ENCODE results near the gene DNER. TPM values are rescaled to one million over a fixed set of nuclear protein-coding genes. Genes with fewer than 3 reads are reported as not detected.
"Not testable (repeated sequence)": the region's sequence is repeated elsewhere in the genome, so short reads cannot be mapped to it uniquely, and the experiment has no call there.

The DNER gene
- total and polyA plus RNA-seq, 7 donors: 0.10 to 0.87 (median 0.35) TPM; not detected in 1

DNA sequence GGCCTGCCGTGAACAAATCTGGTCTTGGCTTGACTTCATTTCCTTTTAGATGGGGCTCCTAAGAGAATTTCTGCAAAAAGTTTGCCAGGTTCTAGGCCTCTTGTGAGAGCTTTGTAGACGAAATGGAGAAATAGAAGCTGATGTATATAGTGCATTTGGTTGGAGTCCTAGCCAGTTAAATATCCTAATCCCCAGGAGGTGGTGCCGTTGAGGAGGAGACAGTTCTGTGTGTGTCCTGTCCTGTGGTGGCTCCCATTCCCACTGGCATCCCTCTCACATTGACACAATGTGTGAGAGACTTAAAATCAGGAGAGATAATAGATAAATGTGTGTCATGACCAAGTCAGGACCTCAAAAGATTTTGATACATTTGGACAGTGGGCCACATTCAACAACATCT is 34.6 kb upstream of the DNER start:
- no peak for ATAC-seq
- DNase-seq: no peak
- TF ChIP-seq, protein P1, sequence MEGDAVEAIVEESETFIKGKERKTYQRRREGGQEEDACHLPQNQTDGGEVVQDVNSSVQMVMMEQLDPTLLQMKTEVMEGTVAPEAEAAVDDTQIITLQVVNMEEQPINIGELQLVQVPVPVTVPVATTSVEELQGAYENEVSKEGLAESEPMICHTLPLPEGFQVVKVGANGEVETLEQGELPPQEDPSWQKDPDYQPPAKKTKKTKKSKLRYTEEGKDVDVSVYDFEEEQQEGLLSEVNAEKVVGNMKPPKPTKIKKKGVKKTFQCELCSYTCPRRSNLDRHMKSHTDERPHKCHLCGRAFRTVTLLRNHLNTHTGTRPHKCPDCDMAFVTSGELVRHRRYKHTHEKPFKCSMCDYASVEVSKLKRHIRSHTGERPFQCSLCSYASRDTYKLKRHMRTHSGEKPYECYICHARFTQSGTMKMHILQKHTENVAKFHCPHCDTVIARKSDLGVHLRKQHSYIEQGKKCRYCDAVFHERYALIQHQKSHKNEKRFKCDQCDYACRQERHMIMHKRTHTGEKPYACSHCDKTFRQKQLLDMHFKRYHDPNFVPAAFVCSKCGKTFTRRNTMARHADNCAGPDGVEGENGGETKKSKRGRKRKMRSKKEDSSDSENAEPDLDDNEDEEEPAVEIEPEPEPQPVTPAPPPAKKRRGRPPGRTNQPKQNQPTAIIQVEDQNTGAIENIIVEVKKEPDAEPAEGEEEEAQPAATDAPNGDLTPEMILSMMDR (IDR thresholded peaks at IDR 0.05): no peak
- H3K27ac ChIP-seq: no peak overlapping the region
- intact Hi-C loops (cut with DNase I): no loop called here
- no peak overlapping the region for H3K4me3 ChIP-seq
- no peaks in the 10 kb centered on the region for H3K9me3 ChIP-seq
- 71 to 80% (median 78%) methylated on average over 3 of the region's 3 CpGs for WGBS, 3 donors
- no peaks in the 10 kb centered on the region for H3K4me1 ChIP-seq
- H3K36me3 ChIP-seq (ENCODE audit: insufficient read depth in 1 of 2, low read depth in 1 of 2): no peaks in the 10 kb centered on the region
- no peaks in the 10 kb centered on the region for H3K27me3 ChIP-seq (ENCODE audit: insufficient read depth in 3 of 3, low read length in 2 of 3)

DNA sequence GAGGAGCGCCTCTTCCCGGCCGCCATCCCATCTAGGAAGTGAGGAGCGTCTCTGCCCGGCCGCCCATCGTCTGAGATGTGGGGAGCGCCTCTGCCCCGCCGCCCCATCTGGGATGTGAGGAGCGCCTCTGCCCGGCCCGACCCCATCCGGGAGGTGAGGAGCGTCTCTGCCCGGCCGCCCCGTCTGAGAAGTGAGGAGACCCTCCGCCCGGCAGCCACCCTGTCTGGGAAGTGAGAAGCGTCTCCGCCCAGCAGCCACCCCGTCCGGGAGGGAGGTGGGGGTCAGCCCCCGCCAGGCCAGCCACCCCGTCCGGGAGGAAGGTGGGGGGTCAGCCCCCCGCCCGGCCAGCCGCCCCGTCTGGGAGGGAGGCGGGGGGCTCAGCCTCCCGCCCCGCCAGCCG is 28.3 kb upstream of the DNER start:
- H3K9me3 ChIP-seq; H3K4me1 ChIP-seq; H3K27ac ChIP-seq; intact Hi-C loops (cut with DNase I); H3K27me3 ChIP-seq (ENCODE audit: insufficient read depth in 3 of 3, low read length in 2 of 3); ATAC-seq; H3K4me3 ChIP-seq; DNase-seq; H3K36me3 ChIP-seq (ENCODE audit: insufficient read depth in 1 of 2, low read depth in 1 of 2): not testable (repeated sequence)
- 97 to 100% methylated on average over 2 to 31 of the region's 35 CpGs; no CpG with 5 or more reads in 1 of the 3 donors for WGBS, 3 donors

DNA sequence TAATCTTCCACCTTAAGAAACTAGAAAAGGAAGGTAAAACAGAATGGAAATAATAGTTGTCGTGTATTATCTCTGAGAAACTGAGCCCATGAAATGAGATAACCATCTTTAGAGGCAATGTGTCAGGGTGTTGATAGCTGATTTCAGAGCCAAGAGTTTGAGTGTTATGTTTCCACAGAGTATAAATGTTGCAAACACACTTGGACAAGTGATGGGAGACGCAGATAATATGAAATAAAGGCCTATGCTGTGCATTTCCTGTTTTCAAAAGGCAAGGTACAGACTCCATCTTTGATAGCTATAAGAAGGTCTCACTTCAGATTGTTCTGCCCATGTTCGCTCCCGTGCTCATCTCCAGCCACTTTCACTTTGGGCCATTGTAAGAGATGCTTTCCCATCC is 25.9 kb upstream of the DNER start:
- no peak overlapping the region for H3K4me3 ChIP-seq
- intact Hi-C loops (cut with DNase I): no loop called here
- TF ChIP-seq, protein P1 (IDR thresholded peaks at IDR 0.05): no peak
- peaks cover 8% of the 10 kb centered on the region for H3K9me3 ChIP-seq
- H3K27me3 ChIP-seq (ENCODE audit: insufficient read depth in 3 of 3, low read length in 2 of 3): no peaks in the 10 kb centered on the region
- WGBS, 3 donors: 82 to 85% (median 82%) methylated on average over 4 of the region's 4 CpGs
- H3K36me3 ChIP-seq (ENCODE audit: insufficient read depth in 1 of 2, low read depth in 1 of 2): no peaks in the 10 kb centered on the region
- ATAC-seq (no peak), DNase-seq (no peak)
- H3K4me1 ChIP-seq: no peaks in the 10 kb centered on the region
- no peak overlapping the region for H3K27ac ChIP-seq

DNA sequence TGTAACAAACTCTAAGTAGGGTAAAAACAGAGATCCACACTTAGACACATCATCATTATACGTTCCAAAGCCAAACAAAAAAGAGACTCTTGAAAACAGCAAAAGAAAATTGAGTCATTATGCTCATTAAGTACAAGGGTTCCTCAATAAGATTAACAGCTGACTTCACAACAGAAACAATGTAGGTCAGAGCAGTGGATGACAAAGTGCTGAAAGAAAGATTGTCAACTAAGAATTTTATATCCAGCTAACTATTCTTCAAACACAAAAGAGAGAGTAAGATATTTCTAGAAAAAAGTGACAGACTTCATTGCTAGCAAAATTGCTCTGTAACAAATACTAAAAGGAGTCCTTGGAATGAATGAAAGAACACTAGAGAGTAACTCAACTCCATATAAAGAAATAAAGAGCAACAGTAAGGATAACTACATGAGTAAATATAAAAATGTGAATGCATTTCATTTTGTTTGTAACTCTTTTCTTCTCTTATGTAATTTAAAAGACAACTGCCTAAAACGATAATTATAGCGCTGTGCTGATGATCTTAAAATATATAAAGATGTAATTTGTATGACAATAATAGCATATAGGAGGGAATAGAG is 23.8 kb upstream of the DNER start:
- intact Hi-C loops (cut with DNase I): no loop called here
- Histone ChIP-seq H3K36me3 (ENCODE audit: insufficient read depth in 1 of 2, low read depth in 1 of 2) (no peaks in the 10 kb centered on the region), H3K4me3 (no peak overlapping the region), H3K9me3 (peaks cover 8% of the 10 kb centered on the region), H3K4me1 (no peaks in the 10 kb centered on the region), H3K27me3 (ENCODE audit: insufficient read depth in 3 of 3, low read length in 2 of 3) (no peaks in the 10 kb centered on the region), H3K27ac (no peak overlapping the region)
- 81 to 87% (median 83%) methylated on average over 3 of the region's 3 CpGs for WGBS, 3 donors
- TF ChIP-seq, protein P1 (IDR thresholded peaks at IDR 0.05): no peak
- DNase-seq (no peak), ATAC-seq (no peak)

DNA sequence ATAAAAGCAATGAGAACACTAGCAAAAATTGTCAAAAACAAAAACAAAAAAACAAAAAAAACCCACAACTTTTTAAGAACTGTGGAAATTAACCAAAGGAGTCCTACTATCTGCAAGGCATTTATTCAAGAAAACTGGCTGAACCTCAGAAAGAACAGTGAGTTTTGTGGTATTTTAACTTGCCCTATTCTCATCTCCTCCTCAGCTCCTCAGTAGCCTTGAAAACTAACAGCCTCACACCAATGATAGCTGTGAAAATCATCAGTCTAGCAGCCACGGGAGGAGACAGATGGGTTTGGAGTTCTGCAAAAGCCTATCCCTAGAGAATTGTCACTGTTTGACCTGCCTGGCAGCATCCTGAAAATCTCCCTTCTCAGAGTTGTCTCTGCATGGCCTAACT is 20.1 kb upstream of the DNER start:
- TF ChIP-seq, protein P1 (IDR thresholded peaks at IDR 0.05): no peak
- Histone ChIP-seq H3K27ac (no peak overlapping the region), H3K4me3 (no peak overlapping the region), H3K36me3 (ENCODE audit: insufficient read depth in 1 of 2, low read depth in 1 of 2) (no peaks in the 10 kb centered on the region), H3K27me3 (ENCODE audit: insufficient read depth in 3 of 3, low read length in 2 of 3) (peaks cover 0 to 2% (median 0%) of the 10 kb centered on the region in 3 donors), H3K9me3 (peaks cover 8% of the 10 kb centered on the region), H3K4me1 (no peaks in the 10 kb centered on the region)
- WGBS, 3 donors: 25 to 37% (median 32%) methylated on average over 1 of the region's 1 CpG
- intact Hi-C loops (cut with DNase I): no loop called here
- no peak for DNase-seq
- ATAC-seq: no peak

Measured in psoas muscle (tissue), 8 donors.